IMR-90 (cell line): Measurements from ENCODE around the gene CMIP.

Experiments
- CEBPB ChIP-seq: IDR thresholded peaks from 2 replicates; pipeline ENCODE4 v1.6.1; 2012; ENCODE audit warnings: low read depth, low read length, improper control_type of control experiment
- MXI1 ChIP-seq: IDR thresholded peaks from 2 replicates; pipeline ENCODE4 v1.6.1; 2012; ENCODE audit warnings: low read depth, mild to moderate bottlenecking, low read length, moderate library complexity, borderline replicate concordance
- NFE2L2 ChIP-seq: fragments of 150-350 bp; IDR thresholded peaks from 2 replicates; pipeline ENCODE4 v1.6.1; 2016; ENCODE audit warnings: low read depth, mild to moderate bottlenecking, low read length
- POLR2A ChIP-seq: IDR thresholded peaks from 2 replicates; pipeline ENCODE4 v1.6.1; 2012; ENCODE audit warnings: mild to moderate bottlenecking, low read depth, low read length
- RAD21 ChIP-seq: IDR thresholded peaks from 2 replicates; pipeline ENCODE4 v1.6.1; 2012; ENCODE audit warnings: low read length, improper control_type of control experiment
- RCOR1 ChIP-seq: IDR thresholded peaks from 2 replicates; pipeline ENCODE4 v1.6.1; 2012; ENCODE audit warnings: mild to moderate bottlenecking, low read length, improper control_type of control experiment; ENCODE audit not compliant: insufficient replicate concordance
- RFX5 ChIP-seq: IDR thresholded peaks from 2 replicates; pipeline ENCODE4 v1.8.0; 2012; ENCODE audit warnings: low read depth, mild to moderate bottlenecking, low read length, moderate library complexity
- SMC3 ChIP-seq: fragments of 150-350 bp; IDR thresholded peaks from 2 replicates; pipeline ENCODE4 v1.6.1; 2016; ENCODE audit warnings: low read depth, mild to moderate bottlenecking, antibody characterized with exemption, low read length, moderate library complexity
- TF ChIP-seq, protein P1 (sequence below): conservative IDR thresholded peaks from 2 replicates; pipeline ENCODE4 v1.5.1; 2012; ENCODE audit warnings: mild to moderate bottlenecking, low read depth, low read length, improper control_type of control experiment
- TF ChIP-seq, protein P2 (sequence below): fragments of 150-350 bp; IDR thresholded peaks from 2 replicates; pipeline ENCODE4 v1.6.1; 2016; ENCODE audit warnings: low read depth, mild to moderate bottlenecking, low read length, moderate library complexity, borderline replicate concordance

DNA sequence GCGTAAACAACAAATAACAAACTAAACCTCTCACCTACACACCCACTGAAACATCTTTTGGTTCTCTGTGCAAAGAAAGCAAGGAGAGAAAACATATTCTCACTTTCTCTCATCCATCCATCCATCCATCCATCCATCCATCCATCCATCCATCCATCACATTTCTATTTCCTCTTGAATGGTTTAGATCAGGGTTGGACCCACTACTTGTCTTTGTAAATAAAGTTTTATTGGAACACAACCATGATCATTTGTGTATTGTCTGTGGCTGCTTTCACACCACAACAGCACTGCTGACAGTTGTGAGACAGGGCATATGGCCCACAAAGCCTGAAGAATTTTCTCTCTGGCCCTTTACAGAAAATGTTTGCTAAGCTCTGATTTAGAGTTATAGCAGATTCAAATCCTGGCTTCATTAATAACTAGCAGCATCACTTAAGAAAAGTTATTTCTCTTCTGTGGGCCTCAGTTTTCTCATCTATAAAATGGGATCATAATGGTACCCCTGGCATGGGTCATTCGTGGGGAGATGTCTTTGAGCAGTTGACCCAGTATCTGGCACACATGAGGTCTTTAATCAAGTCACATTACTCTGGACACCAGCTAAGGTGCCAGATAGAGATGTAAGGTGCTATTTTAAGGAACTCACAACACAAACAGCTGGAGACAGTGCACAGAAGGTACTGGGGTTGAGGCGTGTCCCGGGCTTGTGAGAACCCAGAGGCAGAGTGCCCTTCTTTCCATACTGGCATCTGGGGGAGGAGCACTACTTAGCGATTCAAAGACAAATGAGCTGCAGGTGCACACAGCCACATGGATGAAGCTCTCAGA is 146.3 kb downstream of the CMIP start:
- TF ChIP-seq POLR2A (no peak), CEBPB (no peak), MXI1 (no peak), RAD21 (no peak), RCOR1 (no peak), SMC3 (no peak), NFE2L2 (no peak), RFX5 (no peak)
- TF ChIP-seq, protein P1, sequence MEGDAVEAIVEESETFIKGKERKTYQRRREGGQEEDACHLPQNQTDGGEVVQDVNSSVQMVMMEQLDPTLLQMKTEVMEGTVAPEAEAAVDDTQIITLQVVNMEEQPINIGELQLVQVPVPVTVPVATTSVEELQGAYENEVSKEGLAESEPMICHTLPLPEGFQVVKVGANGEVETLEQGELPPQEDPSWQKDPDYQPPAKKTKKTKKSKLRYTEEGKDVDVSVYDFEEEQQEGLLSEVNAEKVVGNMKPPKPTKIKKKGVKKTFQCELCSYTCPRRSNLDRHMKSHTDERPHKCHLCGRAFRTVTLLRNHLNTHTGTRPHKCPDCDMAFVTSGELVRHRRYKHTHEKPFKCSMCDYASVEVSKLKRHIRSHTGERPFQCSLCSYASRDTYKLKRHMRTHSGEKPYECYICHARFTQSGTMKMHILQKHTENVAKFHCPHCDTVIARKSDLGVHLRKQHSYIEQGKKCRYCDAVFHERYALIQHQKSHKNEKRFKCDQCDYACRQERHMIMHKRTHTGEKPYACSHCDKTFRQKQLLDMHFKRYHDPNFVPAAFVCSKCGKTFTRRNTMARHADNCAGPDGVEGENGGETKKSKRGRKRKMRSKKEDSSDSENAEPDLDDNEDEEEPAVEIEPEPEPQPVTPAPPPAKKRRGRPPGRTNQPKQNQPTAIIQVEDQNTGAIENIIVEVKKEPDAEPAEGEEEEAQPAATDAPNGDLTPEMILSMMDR: no peak
- TF ChIP-seq, protein P2, sequence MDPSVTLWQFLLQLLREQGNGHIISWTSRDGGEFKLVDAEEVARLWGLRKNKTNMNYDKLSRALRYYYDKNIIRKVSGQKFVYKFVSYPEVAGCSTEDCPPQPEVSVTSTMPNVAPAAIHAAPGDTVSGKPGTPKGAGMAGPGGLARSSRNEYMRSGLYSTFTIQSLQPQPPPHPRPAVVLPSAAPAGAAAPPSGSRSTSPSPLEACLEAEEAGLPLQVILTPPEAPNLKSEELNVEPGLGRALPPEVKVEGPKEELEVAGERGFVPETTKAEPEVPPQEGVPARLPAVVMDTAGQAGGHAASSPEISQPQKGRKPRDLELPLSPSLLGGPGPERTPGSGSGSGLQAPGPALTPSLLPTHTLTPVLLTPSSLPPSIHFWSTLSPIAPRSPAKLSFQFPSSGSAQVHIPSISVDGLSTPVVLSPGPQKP: no peak
